Stomach (tissue), 9 donors: ENCODE results near the gene USP36. TPM values are rescaled to one million over a fixed set of nuclear protein-coding genes. Genes with fewer than 3 reads are reported as not detected.

Experiments
- DNase-seq, 2 donors: peaks; one replicate each; pipeline versions ENCODE4 v3.0.0 to v3.0.0-alpha.2; 2013 to 2019
- H3K27ac ChIP-seq, 5 donors: fragments of 200-600 bp in 4 of 5; sonication (generic) in 4 of 5; one replicate each; pipeline ENCODE4 v1.5.1; 2013 to 2019; ENCODE audit warnings: mild to moderate bottlenecking in 1 of 5, moderate library complexity in 1 of 5
- H3K27me3 ChIP-seq, 3 donors: fragments of 200-600 bp; sonication (generic); one replicate each; pipeline ENCODE4 v1.5.1; 2017 to 2019; ENCODE audit warnings: mixed run types in 1 of 3
- H3K36me3 ChIP-seq, 4 donors: fragments of 200-600 bp; sonication (generic); 1 replicate in 3 of 4; 2 replicates in 1 of 4; pipeline ENCODE4 v1.5.1; 2016 to 2019
- H3K4me1 ChIP-seq, 4 donors: fragments of 200-600 bp; sonication (generic); one replicate each; pipeline ENCODE4 v1.5.1; 2016 to 2019
- H3K4me3 ChIP-seq, 4 donors: fragments of 200-600 bp; sonication (generic) in 3 of 4; one replicate each; pipeline ENCODE4 v1.5.1; 2016 to 2019; ENCODE audit warnings: mild to moderate bottlenecking in 1 of 4
- H3K9me3 ChIP-seq, 4 donors: fragments of 200-600 bp; sonication (generic); one replicate each; pipeline ENCODE4 v1.5.1; 2016 to 2019
- EP300 ChIP-seq: sonication (generic); formaldehyde crosslinking; IDR thresholded peaks from one replicate; pipeline ENCODE4 v1.6.1; 2017; ENCODE audit warnings: antibody characterized with exemption
- POLR2A ChIP-seq, 4 donors: fragments of 450-650 bp; IDR thresholded peaks; one replicate each; pipeline ENCODE4 v1.6.1; 2016; ENCODE audit warnings: antibody characterized with exemption in 4 of 4, control low read depth in 2 of 4, mild to moderate bottlenecking in 1 of 4, moderate library complexity in 1 of 4
- POLR2AphosphoS5 ChIP-seq, 3 donors: sonication (generic); formaldehyde crosslinking; IDR thresholded peaks; one replicate each; pipeline ENCODE4 v1.6.1; 2016; ENCODE audit warnings: antibody characterized with exemption in 3 of 3
- WGBS, 5 donors: extraction: QIAGEN DNeasy Blood & Tissue Kit in 3 of 5; methylation state at CpG; one replicate each; pipeline versions ENCODE4 v1.1.5 to v1.1.7; 2013 to 2018; 5-methylcytosine and 5-hydroxymethylcytosine counted together
- intact Hi-C: fragments of 100-400 bp; cut with DNase I; formaldehyde crosslinking; loops from one replicate; pipeline ENCODE4 v1.15.1; 2023; ENCODE audit warnings: low total_unique reads
- polyA plus RNA-seq, 3 donors: library from polyadenylated mRNA; stranded (reverse); fragments of 200-250 nt; gene quantifications; one replicate each; pipeline ENCODE4 v1.2.3, GENCODE V29; 2013
- total RNA-seq, 5 donors: library from RNA; depleted of rRNA; stranded (reverse); fragments of >200 nt; gene quantifications; one replicate each; pipeline versions ENCODE4 v1.1.0 to v1.2.3, GENCODE V29; 2014 to 2016
- TF ChIP-seq, protein P1 (sequence below), 7 experiments: fragments of 450-650 bp in 4 of 7; fragments of 200-600 bp in 3 of 7; sonication (generic) in 3 of 7; IDR thresholded peaks; one replicate each; pipeline ENCODE4 v1.5.1; 2016 to 2019; ENCODE audit warnings: antibody characterized with exemption in 7 of 7, control low read depth in 2 of 7, mild to moderate bottlenecking in 1 of 7
- donor health status: healthy with polysubstance abuse.
- donor health status: Bipolar disorder and iron deficiency.
- donor health status: healthy.

USP36 gene
- total and polyA plus RNA-seq, 8 donors, result 14.2 to 106 (median 34.8) TPM

DNA sequence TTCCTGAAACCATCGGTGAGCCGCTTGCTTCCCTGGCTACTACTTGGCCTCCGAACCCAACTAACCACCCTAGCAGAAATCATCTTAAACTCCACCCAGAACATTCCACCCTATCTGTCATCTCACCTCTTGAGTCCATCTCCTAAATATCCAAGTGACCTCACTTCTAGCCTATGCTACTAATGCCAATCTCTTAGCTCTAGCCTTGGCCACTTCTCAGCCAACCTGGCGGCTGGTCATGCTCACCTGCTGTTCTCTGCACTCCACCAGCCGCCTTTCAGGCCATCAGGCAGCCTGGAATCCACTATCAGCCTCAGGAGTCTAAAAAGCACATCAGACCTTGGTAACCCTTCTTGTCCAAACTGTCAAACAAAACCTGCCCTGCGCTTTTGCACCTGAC is 46.6 kb downstream of the USP36 start:
- DNase-seq, result no peak
- Histone ChIP-seq H3K4me1 (peaks cover 34 to 69% (median 56%) of the 10 kb centered on the region in 4 donors), H3K36me3 (peaks cover 24 to 71% (median 61%) of the 10 kb centered on the region in 4 donors), H3K27me3 (no peaks in the 10 kb centered on the region), H3K9me3 (no peaks in the 10 kb centered on the region), H3K27ac (no peak overlapping the region), H3K4me3 (no peak overlapping the region)
- TF ChIP-seq EP300, result no peak
- TF ChIP-seq, protein P1, sequence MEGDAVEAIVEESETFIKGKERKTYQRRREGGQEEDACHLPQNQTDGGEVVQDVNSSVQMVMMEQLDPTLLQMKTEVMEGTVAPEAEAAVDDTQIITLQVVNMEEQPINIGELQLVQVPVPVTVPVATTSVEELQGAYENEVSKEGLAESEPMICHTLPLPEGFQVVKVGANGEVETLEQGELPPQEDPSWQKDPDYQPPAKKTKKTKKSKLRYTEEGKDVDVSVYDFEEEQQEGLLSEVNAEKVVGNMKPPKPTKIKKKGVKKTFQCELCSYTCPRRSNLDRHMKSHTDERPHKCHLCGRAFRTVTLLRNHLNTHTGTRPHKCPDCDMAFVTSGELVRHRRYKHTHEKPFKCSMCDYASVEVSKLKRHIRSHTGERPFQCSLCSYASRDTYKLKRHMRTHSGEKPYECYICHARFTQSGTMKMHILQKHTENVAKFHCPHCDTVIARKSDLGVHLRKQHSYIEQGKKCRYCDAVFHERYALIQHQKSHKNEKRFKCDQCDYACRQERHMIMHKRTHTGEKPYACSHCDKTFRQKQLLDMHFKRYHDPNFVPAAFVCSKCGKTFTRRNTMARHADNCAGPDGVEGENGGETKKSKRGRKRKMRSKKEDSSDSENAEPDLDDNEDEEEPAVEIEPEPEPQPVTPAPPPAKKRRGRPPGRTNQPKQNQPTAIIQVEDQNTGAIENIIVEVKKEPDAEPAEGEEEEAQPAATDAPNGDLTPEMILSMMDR (IDR thresholded peaks at IDR 0.05), result no peak
- TF ChIP-seq POLR2AphosphoS5 (IDR thresholded peaks at IDR 0.05), result no peak
- no peak for TF ChIP-seq POLR2A (IDR thresholded peaks at IDR 0.05)
- WGBS, 5 donors, result 79 to 96% (median 88%) methylated on average over 6 of the region's 6 CpGs
- intact Hi-C loops, result loop anchor here (10.0 kb wide), 1 partner anchor 299 kb away; no protein-coding TSS in a partner anchor

- Histone ChIP-seq H3K4me3 (no peak overlapping the region), H3K27me3 (no peaks in the 10 kb centered on the region), H3K27ac (no peak overlapping the region), H3K36me3 (peaks cover 21 to 66% (median 55%) of the 10 kb centered on the region in 4 donors), H3K4me1 (peaks cover 35 to 69% (median 59%) of the 10 kb centered on the region in 4 donors), H3K9me3 (no peaks in the 10 kb centered on the region)
- intact Hi-C loops, result loop anchor here (10.0 kb wide), 1 partner anchor 299 kb away; no protein-coding TSS in a partner anchor
- no peak for DNase-seq
- TF ChIP-seq, protein P1 (IDR thresholded peaks at IDR 0.05), result no peak
- WGBS, 5 donors, result 78 to 95% (median 89%) methylated on average over 9 to 10 of the region's 10 CpGs
Measured at GRCh38 chr17:78793415-78793814, 47.2 kb downstream of the USP36 start.

DNA sequence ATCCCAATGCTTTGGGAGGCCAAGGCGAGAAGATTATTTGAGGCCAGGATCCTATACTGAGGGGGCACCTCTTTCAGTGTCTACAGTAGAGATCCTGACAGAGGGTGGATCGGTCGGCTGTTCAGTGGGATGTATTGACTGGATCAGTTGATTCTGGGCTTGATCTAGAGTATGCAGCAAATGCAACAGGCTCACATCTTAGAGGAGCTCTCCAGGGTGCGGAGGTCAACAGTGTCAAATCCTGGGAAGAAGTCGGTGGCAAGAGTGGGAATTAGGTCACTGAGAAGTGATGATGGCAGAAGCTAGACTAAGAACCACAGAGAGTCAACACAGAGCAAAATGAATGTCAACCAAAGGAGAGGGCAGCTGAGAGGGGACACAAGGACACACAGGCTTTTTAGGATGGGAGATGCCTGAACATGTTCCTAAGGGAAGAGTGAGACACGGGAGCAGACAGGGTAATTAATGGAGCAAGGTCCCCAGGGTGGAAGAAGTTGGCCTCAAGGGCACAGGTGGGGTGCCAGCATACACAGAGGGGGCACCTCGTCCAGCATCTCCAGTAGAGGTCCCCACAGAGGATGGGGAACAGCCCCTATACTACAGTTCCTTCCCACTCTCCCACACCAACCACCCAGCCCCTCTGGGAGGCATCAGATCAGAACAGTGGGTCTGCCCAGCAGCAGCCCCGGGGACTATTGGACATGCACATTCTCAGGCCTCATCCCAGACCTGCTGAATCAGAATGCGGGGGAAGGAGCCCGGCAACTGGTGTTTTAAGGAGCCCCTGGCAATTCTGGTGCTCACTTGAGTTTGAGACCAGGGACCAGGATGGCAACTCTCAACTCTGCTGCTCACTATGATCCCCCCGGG is 48.5 kb downstream of the USP36 start:
- no peak for DNase-seq
- TF ChIP-seq POLR2A (IDR thresholded peaks at IDR 0.05), result no peak
- no peak for TF ChIP-seq EP300
- TF ChIP-seq, protein P1 (IDR thresholded peaks at IDR 0.05), result no peak
- no peak for TF ChIP-seq POLR2AphosphoS5 (IDR thresholded peaks at IDR 0.05)
- Histone ChIP-seq H3K4me3 (no peak overlapping the region), H3K27ac (peak overlapping the region; percentile 17 to 77 (median 71)), H3K4me1 (peaks cover 35 to 65% (median 55%) of the 10 kb centered on the region in 4 donors), H3K27me3 (no peaks in the 10 kb centered on the region), H3K36me3 (peaks cover 10 to 52% (median 42%) of the 10 kb centered on the region in 4 donors), H3K9me3 (no peaks in the 10 kb centered on the region)
- 83 to 88% (median 86%) methylated on average over 10 to 11 of the region's 11 CpGs for WGBS, 5 donors
- intact Hi-C loops, result loop anchor here (10.0 kb wide), 1 partner anchor 297 kb away; no protein-coding TSS in a partner anchor

- Histone ChIP-seq H3K4me3 (no peak overlapping the region), H3K27me3 (no peaks in the 10 kb centered on the region), H3K27ac (peak overlapping the region; percentile 69 to 81 (median 75)), H3K9me3 (no peaks in the 10 kb centered on the region), H3K4me1 (peaks cover 30 to 55% (median 45%) of the 10 kb centered on the region in 4 donors), H3K36me3 (peaks cover 10 to 37% (median 26%) of the 10 kb centered on the region in 4 donors)
- intact Hi-C loops, result loop anchor here (10.0 kb wide), 1 partner anchor 296 kb away; no protein-coding TSS in a partner anchor
- no peak for DNase-seq
- TF ChIP-seq POLR2A (IDR thresholded peaks at IDR 0.05), result no peak
- TF ChIP-seq, protein P1 (IDR thresholded peaks at IDR 0.05), result no peak
- TF ChIP-seq POLR2AphosphoS5 (IDR thresholded peaks at IDR 0.05), result no peak
- TF ChIP-seq EP300, result no peak
- WGBS, 5 donors, result 86 to 95% (median 94%) methylated on average over 4 of the region's 4 CpGs
Measured at GRCh38 chr17:78790552-78790951, 50.1 kb downstream of the USP36 start.
